ENCODE measurements around the gene MYOD1. TPM values are rescaled to one million over a fixed set of nuclear protein-coding genes. Genes with fewer than 3 reads are reported as not detected.

Gene MYOD1
- total and polyA plus RNA-seq, 9 of the 15 experiments (the other 6 are each of a cell fraction or from before 2014, with no cell fraction given): not detected

DNA sequence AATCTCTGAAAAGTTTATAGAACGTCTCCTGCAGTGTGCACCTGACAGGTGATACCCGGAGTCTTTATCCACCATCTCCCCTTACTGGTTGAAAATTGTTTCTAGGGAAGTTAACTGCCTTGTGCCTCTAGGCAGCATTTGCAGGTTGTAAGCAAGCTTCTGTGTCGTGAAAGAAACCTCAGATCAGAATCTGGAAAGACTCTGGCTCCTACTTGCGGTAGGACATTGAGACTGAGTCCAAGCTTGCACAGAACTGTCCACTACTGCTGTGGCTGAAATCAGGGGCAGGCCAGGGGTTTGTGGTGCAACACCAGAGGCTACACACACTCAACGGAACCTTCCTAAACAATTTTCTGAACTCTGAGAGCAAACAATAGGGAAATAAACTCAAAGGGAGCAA is 34.8 kb upstream of the MYOD1 start:
- in situ Hi-C loops (cut with MboI) (no loop called here), intact Hi-C loops (cut with micrococcal nuclease) (no loop called here)
- H3K9me1 ChIP-seq (ENCODE audit: control insufficient read depth, insufficient read depth, low read length): no peaks in the 10 kb centered on the region
- peak; percentile 26 for FAIRE-seq
- H3K9ac ChIP-seq (ENCODE audit: insufficient read depth in 1 of 2, low read depth in 2 of 2, low read length in 2 of 2): no peak overlapping the region
- ATAC-seq: peak; percentile 53
- WGBS (ENCODE audit: insufficient coverage, low coverage, missing lambda C conversion rate): 0% methylated on average over 5 of the region's 5 CpGs
- DNase-seq (ENCODE audit: extremely low read depth in 1 of 4, low spot score in 3 of 4): peak in 1 of 4 experiments; percentile 5
- H3K27ac ChIP-seq (ENCODE audit: extremely low read depth, low read depth, low read length): no peak overlapping the region
- POLR2A ChIA-PET: interaction anchor here (1.2 kb wide), 1 partner anchor 11 kb away, joined by 3 read pairs; no protein-coding TSS in a partner anchor
- H3K4me3 ChIP-seq: no peak overlapping the region
- no peak overlapping the region for H2AFZ ChIP-seq (ENCODE audit: low read depth, low read length)
- peaks cover 26 to 44% of the 10 kb centered on the region in 2 experiments for H3K27me3 ChIP-seq (ENCODE audit: control insufficient read depth in 2 of 2, insufficient read depth in 2 of 2, low read length in 2 of 2)
- H3K36me3 ChIP-seq (ENCODE audit: control insufficient read depth, insufficient read depth, low read length): no peaks in the 10 kb centered on the region
- H3K4me1 ChIP-seq (replicated peaks in 1 of 2; ENCODE audit: control insufficient read depth in 2 of 2, insufficient read depth in 2 of 2, low read length in 2 of 2): no peaks in the 10 kb centered on the region
- CTCF ChIA-PET (ENCODE audit: low intra/inter-chr PET ratio): no interaction called here
- TF ChIP-seq ZNF766 (CRISPR knock-in tag; conservative IDR thresholded peaks at IDR 0.05) (peak; percentile 96), HNRNPK (IDR thresholded peaks at IDR 0.05; ENCODE audit: low read depth, low read length, poor library complexity, severe bottlenecking) (no peak), ZNF589 (CRISPR knock-in tag; IDR thresholded peaks at IDR 0.05; ENCODE audit: low read depth) (no peak), FOS (IDR thresholded peaks at IDR 0.05; ENCODE audit: extremely low read depth, insufficient read length) (no peak), RAD21 (CRISPR knock-in tag; conservative IDR thresholded peaks at IDR 0.05 in 1 of 2, IDR thresholded peaks at IDR 0.05 in 1 of 2) (peak; percentile 10 to 29; a peak in 1 of 4 replicates), CTCF (IDR thresholded peaks at IDR 0.05 in 2 of 3, conservative IDR thresholded peaks at IDR 0.05 in 1 of 3; ENCODE audit: insufficient read depth in 2 of 3, low read depth in 1 of 3, low read length in 3 of 3) (peak in 2 of 3 experiments; percentile 16 to 39; a peak in 2 of 6 replicates)
- H3K9me3 ChIP-seq (replicated peaks; ENCODE audit: control insufficient read depth, insufficient read depth, low read depth, low read length): no peaks in the 10 kb centered on the region
- no peaks in the 10 kb centered on the region for H4K20me1 ChIP-seq (replicated peaks; ENCODE audit: control insufficient read depth, insufficient read depth, low read length)
- no TSS peak for BruUV-seq (replicated peaks)
- H3K4me2 ChIP-seq (ENCODE audit: insufficient read depth, low read length): no peak overlapping the region
- no peaks in the 10 kb centered on the region for H3K79me2 ChIP-seq (ENCODE audit: control insufficient read depth, insufficient read depth, low read length)
